ENCODE results near the gene OTUD6A. TPM values are rescaled to one million over a fixed set of nuclear protein-coding genes. Genes with fewer than 3 reads are reported as not detected.

The OTUD6A gene
- polyA plus RNA-seq, 1 experiment: not detected

- TF ChIP-seq CTCF (IDR thresholded peaks at IDR 0.05; ENCODE audit: insufficient read depth, low read depth, low read length): no peak
- POLR2A ChIA-PET: no interaction called here
- Histone ChIP-seq H3K4me3 (ENCODE audit: low read depth, low read length) (no peak overlapping the region), H3K36me3 (ENCODE audit: control insufficient read depth, insufficient read depth, low read length) (no peaks in the 10 kb centered on the region), H3K27me3 (ENCODE audit: control insufficient read depth, insufficient read depth, low read length) (no peaks in the 10 kb centered on the region)
- no peak for DNase-seq (ENCODE audit: low read depth)
- CTCF ChIA-PET: interaction anchor here (0.9 to 3.4 kb wide), 6 partner anchors 10 to 495 kb away, joined by 3 to 29 read pairs (median 3); no protein-coding TSS in a partner anchor
These were observed 29.5 kb upstream of the OTUD6A start for GRCh38 chrX:70032792-70033191.

GRCh38 chrX:70033348-70034051 is 28.8 kb upstream of the OTUD6A start:
- peak; percentile 54 for TF ChIP-seq CTCF (IDR thresholded peaks at IDR 0.05; ENCODE audit: insufficient read depth, low read depth, low read length)
- Histone ChIP-seq H3K36me3 (ENCODE audit: control insufficient read depth, insufficient read depth, low read length) (no peaks in the 10 kb centered on the region), H3K27me3 (ENCODE audit: control insufficient read depth, insufficient read depth, low read length) (no peaks in the 10 kb centered on the region), H3K4me3 (ENCODE audit: low read depth, low read length) (no peak overlapping the region)
- DNase-seq (ENCODE audit: low read depth): no peak
- ChIA-PET POLR2A (no interaction called here), CTCF (interaction anchor here (0.7 to 3.4 kb wide), 9 partner anchors 10 to 496 kb away, joined by 3 to 29 read pairs (median 3); no protein-coding TSS in a partner anchor)

- H3K36me3 ChIP-seq (ENCODE audit: control insufficient read depth, insufficient read depth, low read length): no peaks in the 10 kb centered on the region
- ChIA-PET POLR2A (no interaction called here), CTCF (interaction anchor here (3.4 kb wide), 1 partner anchor 62 kb away, joined by 29 read pairs; no protein-coding TSS in a partner anchor)
- no peak for TF ChIP-seq CTCF (IDR thresholded peaks at IDR 0.05; ENCODE audit: insufficient read depth, low read depth, low read length)
- DNase-seq (ENCODE audit: low read depth): no peak
- H3K27me3 ChIP-seq (ENCODE audit: control insufficient read depth, insufficient read depth, low read length): no peaks in the 10 kb centered on the region
- no peak overlapping the region for H3K4me3 ChIP-seq (ENCODE audit: low read depth, low read length)
These were observed 27.6 kb upstream of the OTUD6A start for GRCh38 chrX:70034646-70035045.

GRCh38 chrX:70038515-70038914 is 23.7 kb upstream of the OTUD6A start:
- CTCF ChIA-PET: interaction anchor here (2.7 kb wide), 1 partner anchor 59 kb away, joined by 11 read pairs; no protein-coding TSS in a partner anchor
- no peaks in the 10 kb centered on the region for H3K27me3 ChIP-seq (ENCODE audit: control insufficient read depth, insufficient read depth, low read length)
- POLR2A ChIA-PET: no interaction called here
- DNase-seq (ENCODE audit: low read depth): no peak
- no peaks in the 10 kb centered on the region for H3K36me3 ChIP-seq (ENCODE audit: control insufficient read depth, insufficient read depth, low read length)
- no peak overlapping the region for H3K4me3 ChIP-seq (ENCODE audit: low read depth, low read length)
- TF ChIP-seq CTCF (IDR thresholded peaks at IDR 0.05; ENCODE audit: insufficient read depth, low read depth, low read length): no peak

- Histone ChIP-seq H3K4me3 (ENCODE audit: low read depth, low read length) (no peak overlapping the region), H3K27me3 (ENCODE audit: control insufficient read depth, insufficient read depth, low read length) (no peaks in the 10 kb centered on the region), H3K36me3 (ENCODE audit: control insufficient read depth, insufficient read depth, low read length) (no peaks in the 10 kb centered on the region)
- ChIA-PET POLR2A (interaction anchor here (0.6 kb wide), 1 partner anchor 302 kb away, joined by 7 read pairs; no protein-coding TSS in a partner anchor), CTCF (interaction anchor here (2.7 kb wide), 1 partner anchor 58 kb away, joined by 11 read pairs; no protein-coding TSS in a partner anchor)
- no peak for DNase-seq (ENCODE audit: low read depth)
- TF ChIP-seq CTCF (IDR thresholded peaks at IDR 0.05; ENCODE audit: insufficient read depth, low read depth, low read length): no peak
These were observed 23.3 kb upstream of the OTUD6A start for GRCh38 chrX:70038951-70039350.

All from BJ (cell line).